Measurements from ENCODE around the gene USF1.
"Not testable (repeated sequence)": the region's sequence is repeated elsewhere in the genome, so short reads cannot be mapped to it uniquely, and the experiment has no call there.

USF1 gene

GRCh38 chr1:161077426-161077825, 31.6 kb upstream of the USF1 start:
- no peak for DNase-seq (ENCODE audit: low spot score)

- no peak for DNase-seq (ENCODE audit: low spot score)
Observed at GRCh38 chr1:161076410-161076809, 30.6 kb upstream of the USF1 start.

- DNase-seq (ENCODE audit: low spot score): no peak
Observed at GRCh38 chr1:161074676-161075368, 29.0 kb upstream of the USF1 start.

- DNase-seq (ENCODE audit: low spot score): no peak
Observed at GRCh38 chr1:161073474-161074121, 27.8 kb upstream of the USF1 start.

- no peak for DNase-seq (ENCODE audit: low spot score)
Observed at GRCh38 chr1:161072751-161073449, 27.1 kb upstream of the USF1 start.

- no peak for DNase-seq (ENCODE audit: low spot score)
Observed at GRCh38 chr1:161071886-161072371, 26.2 kb upstream of the USF1 start.

- DNase-seq (ENCODE audit: low spot score): no peak
Observed at GRCh38 chr1:161070761-161071160, 25.0 kb upstream of the USF1 start.

GRCh38 chr1:161069731-161070270, 24.0 kb upstream of the USF1 start, which contains the start of gene ARHGAP30:
Gene ARHGAP30 (minus strand): TSS chr1:161069891. CDS start chr1:161069624, 267 bp downstream.
- DNase-seq (ENCODE audit: low spot score): peak; percentile 37

- no peak for DNase-seq (ENCODE audit: low spot score)
Observed at GRCh38 chr1:161069241-161069640, 23.5 kb upstream of the USF1 start.

- DNase-seq (ENCODE audit: low spot score): peak; percentile 21
Observed at GRCh38 chr1:161068306-161069234, 22.8 kb upstream of the USF1 start.

GRCh38 chr1:161066694-161067093, 20.9 kb upstream of the USF1 start:
- no peak for DNase-seq (ENCODE audit: low spot score)

GRCh38 chr1:161065681-161066080, 19.9 kb upstream of the USF1 start:
- DNase-seq (ENCODE audit: low spot score): not testable (repeated sequence)

GRCh38 chr1:161063936-161064335, 18.2 kb upstream of the USF1 start:
- not testable (repeated sequence) for DNase-seq (ENCODE audit: low spot score)

GRCh38 chr1:161061419-161061818, 15.6 kb upstream of the USF1 start:
- no peak for DNase-seq (ENCODE audit: low spot score)

GRCh38 chr1:161059293-161059692, 13.5 kb upstream of the USF1 start:
- DNase-seq (ENCODE audit: low spot score): no peak

- DNase-seq (ENCODE audit: low spot score): no peak
Observed at GRCh38 chr1:161054805-161055204, 9.0 kb upstream of the USF1 start.

GRCh38 chr1:161054232-161054631, 8.5 kb upstream of the USF1 start:
- DNase-seq (ENCODE audit: low spot score): no peak

GRCh38 chr1:161052899-161053298, 7.1 kb upstream of the USF1 start:
- no peak for DNase-seq (ENCODE audit: low spot score)

- DNase-seq (ENCODE audit: low spot score): no peak
Observed at GRCh38 chr1:161051219-161051618, 5.4 kb upstream of the USF1 start.

- no peak for DNase-seq (ENCODE audit: low spot score)
Observed at GRCh38 chr1:161048949-161049722, 3.4 kb upstream of the USF1 start.

Measured in putamen (tissue), 1 donor.